ENCODE results near the gene SCAPER. TPM values are rescaled to one million over a fixed set of nuclear protein-coding genes. Genes with fewer than 3 reads are reported as not detected.

The SCAPER gene, protein sequence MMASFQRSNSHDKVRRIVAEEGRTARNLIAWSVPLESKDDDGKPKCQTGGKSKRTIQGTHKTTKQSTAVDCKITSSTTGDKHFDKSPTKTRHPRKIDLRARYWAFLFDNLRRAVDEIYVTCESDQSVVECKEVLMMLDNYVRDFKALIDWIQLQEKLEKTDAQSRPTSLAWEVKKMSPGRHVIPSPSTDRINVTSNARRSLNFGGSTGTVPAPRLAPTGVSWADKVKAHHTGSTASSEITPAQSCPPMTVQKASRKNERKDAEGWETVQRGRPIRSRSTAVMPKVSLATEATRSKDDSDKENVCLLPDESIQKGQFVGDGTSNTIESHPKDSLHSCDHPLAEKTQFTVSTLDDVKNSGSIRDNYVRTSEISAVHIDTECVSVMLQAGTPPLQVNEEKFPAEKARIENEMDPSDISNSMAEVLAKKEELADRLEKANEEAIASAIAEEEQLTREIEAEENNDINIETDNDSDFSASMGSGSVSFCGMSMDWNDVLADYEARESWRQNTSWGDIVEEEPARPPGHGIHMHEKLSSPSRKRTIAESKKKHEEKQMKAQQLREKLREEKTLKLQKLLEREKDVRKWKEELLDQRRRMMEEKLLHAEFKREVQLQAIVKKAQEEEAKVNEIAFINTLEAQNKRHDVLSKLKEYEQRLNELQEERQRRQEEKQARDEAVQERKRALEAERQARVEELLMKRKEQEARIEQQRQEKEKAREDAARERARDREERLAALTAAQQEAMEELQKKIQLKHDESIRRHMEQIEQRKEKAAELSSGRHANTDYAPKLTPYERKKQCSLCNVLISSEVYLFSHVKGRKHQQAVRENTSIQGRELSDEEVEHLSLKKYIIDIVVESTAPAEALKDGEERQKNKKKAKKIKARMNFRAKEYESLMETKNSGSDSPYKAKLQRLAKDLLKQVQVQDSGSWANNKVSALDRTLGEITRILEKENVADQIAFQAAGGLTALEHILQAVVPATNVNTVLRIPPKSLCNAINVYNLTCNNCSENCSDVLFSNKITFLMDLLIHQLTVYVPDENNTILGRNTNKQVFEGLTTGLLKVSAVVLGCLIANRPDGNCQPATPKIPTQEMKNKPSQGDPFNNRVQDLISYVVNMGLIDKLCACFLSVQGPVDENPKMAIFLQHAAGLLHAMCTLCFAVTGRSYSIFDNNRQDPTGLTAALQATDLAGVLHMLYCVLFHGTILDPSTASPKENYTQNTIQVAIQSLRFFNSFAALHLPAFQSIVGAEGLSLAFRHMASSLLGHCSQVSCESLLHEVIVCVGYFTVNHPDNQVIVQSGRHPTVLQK (N-terminal part only)
- 12.4 and 13.5 TPM in 2 replicates for total RNA-seq

GRCh38 chr15:76905013-76905839, at the start of gene SCAPER:
Gene SCAPER, minus strand, starts transcription at chr15:76905340. Its CDS starts 21,523 bp downstream, at chr15:76883817.

GRCh38 chr15:76931397-76932134, 26.4 kb upstream of the SCAPER start, which contains the start of gene RCN2:
Gene RCN2, plus strand, starts transcription at chr15:76931749. Its CDS starts 93 bp downstream, at chr15:76931842.

DNA sequence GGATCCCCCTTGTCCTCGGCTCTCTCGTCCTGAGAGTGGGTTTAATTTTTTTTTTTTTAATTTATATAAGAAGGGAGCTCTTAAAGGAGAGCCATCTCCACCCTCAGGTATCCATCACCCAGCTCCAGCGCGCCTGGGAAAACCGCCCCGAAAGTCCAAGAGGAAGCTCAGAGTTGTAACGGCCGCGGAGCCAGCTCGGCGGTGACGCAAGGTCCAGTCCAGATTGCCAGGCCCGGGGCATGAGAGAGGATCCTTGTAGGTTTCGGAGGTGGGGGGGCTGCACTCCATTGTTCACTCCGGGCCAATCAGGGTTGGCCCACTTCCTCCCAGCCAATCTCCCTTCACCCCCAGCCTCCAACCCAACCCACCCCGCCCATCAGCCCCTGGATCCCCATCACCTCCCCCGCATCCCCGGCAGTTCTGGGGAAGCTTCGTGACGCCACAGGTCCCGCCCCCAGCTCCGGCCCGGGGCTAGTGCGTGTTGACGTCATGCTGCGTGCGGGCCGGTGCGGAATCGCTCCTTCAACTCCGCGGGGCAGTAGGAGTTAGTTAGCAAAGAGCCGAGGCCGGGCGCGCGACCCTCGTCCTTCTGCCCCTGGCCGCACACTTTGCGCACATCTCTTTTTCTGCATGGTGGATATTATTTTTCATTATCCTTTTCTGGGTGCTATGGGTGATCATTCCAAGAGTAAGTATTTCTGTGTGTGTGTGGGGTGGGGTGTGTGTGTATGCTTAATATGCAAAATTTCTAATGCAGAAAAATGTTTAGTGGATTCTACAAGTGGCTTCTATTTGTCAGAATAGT, 568.7 kb downstream of the SCAPER start, which contains the start of gene ISL2:
ISL2 (plus strand) TSS at position 520 of the 805 bp plus-strand sequence; CDS start at position 631, 111 bp downstream.

DNA sequence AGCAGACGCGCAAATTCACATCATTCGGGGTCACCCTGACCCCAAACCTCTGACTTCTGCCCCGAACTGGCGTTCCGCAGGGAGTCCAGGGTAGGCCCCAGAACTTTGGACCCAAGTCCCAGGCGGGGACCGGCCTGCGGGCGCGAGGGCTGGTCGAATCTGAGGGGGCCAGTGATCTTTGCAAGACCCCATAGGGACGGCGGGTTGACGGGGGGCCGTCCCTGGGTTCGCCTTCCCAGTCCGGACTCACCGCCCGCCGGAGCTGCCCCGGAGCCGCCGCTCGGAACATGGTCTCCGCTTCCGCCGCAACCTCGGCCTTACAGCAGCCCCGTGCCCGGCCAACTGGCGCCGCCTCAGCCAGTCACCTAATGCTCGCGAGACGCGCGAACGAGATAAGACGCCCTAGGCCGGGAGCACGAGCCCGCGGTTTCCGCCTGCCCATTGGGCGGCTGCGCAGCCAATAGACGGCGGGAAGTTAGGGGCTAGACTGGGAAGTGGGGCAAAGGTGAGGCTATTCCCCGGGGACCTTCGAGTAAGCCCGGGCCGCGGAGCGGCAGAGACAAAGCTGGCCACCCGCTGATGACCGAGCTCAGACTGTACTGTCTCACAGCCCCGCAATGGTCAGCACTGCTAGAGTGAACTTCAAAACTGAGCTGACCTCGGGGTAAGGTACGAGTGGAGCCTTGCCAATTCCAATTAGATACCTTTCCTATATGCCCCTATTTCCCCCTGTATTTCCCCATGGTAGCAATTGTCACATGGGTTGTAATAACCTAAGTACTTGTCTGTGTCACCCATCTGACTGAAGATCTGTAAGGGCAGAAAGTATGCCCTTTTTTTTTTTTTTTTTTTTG, 593.8 kb downstream of the SCAPER start, which contains the start of gene ETFA:
ETFA (minus strand) TSS at position 370 of the 854 bp plus-strand sequence; CDS start at position 289, 81 bp downstream.

Other genes with a start within 250 kb of the SCAPER start
- gene RCN2, start 26.4 kb upstream of the SCAPER start, total RNA-seq: 51.3 and 65.9 TPM in 2 replicates
- gene PSTPIP1, start 89.8 kb upstream of the SCAPER start, total RNA-seq: 0.42 and 11.4 TPM in 2 replicates
- gene TSPAN3, start 165.8 kb upstream of the SCAPER start, total RNA-seq: 176 and 191 TPM in 2 replicates